ENCODE data around the gene TLNRD1. TPM values are rescaled to one million over a fixed set of nuclear protein-coding genes. Genes with fewer than 3 reads are reported as not detected.

Gene TLNRD1
- total RNA-seq, 4 donors from 2014 or later, result 1.9 to 8.1 (median 3.3) TPM

DNA sequence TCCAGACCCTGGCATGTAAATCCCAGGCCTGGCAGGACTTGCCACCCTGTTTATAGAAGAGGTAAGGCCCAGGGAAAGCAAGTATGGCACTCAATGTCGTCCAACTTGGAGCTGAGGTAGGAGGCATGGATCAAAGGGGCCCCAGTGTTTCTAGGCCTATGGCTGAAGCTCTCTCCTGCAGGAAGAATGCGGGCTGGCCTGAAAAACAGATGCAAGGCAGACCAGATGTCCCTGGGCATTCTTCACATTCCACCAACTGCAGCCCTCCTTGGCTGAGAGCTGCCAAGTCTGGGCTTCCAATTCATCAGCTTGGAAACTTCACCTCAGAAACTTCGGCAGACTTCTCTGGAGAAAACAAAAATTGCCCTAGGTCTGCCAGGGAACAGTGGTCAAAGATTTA is 33.3 kb upstream of the TLNRD1 start:
- ATAC-seq (no peak), DNase-seq (no peak)
- no peaks in the 10 kb centered on the region for H3K27me3 ChIP-seq
- intact Hi-C loops (cut with DNase I; ENCODE audit: low total_unique reads), result loop anchor here (5.0 kb wide), 1 partner anchor 190 kb away; the partner anchor contains the start of gene CEMIP
- no peak overlapping the region for H3K4me3 ChIP-seq
- H3K4me1 ChIP-seq, result no peaks in the 10 kb centered on the region
- TF ChIP-seq POLR2A (IDR thresholded peaks at IDR 0.05) (no peak), CTCF (IDR thresholded peaks at IDR 0.05 in 4 of 5, conservative IDR thresholded peaks at IDR 0.05 in 1 of 5) (no peak)
- no peak overlapping the region for H3K27ac ChIP-seq
- in situ Hi-C loops (cut with MboI; ENCODE audit: low sequenced_read_pairs in 4 of 4), result loop anchor here in 2 of 4 donors (25.0 kb wide), 2 partner anchors 180 to 405 kb away; partner anchors contain the start of gene CEMIP (in 1 of the 2)
- H3K36me3 ChIP-seq, result peaks cover 0 to 7% of the 10 kb centered on the region in 2 donors
- peaks cover 0 to 4% (median 0%) of the 10 kb centered on the region in 3 donors for H3K9me3 ChIP-seq

DNA sequence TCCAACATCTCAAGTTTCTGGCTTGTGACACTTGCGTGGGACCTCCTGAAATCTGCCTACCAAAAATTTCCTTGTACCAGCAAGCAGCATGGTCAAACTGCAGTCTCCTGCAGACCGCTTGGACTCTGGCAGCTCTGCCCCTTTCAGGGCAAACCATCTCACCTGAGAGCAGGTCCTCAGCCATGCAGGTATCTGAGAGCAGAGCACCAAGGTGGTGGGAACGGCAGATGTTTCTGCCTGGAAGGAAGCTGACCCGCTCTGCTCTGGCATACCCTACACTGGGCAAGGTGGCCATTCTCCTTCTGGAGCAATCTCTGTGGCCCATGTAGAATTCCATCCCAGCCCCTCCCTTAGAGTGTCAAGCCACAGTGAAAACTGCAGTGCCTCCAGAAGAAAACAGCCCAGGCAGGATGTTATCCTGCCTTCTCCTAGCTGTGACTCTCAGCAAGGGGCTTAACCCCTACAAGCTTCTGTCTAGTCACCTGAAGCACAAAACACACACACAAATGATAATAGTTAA is 32.7 kb upstream of the TLNRD1 start:
- no peak for DNase-seq
- Histone ChIP-seq H3K9me3 (peaks cover 0 to 4% (median 0%) of the 10 kb centered on the region in 3 donors), H3K27me3 (no peaks in the 10 kb centered on the region), H3K4me3 (no peak overlapping the region), H3K4me1 (no peaks in the 10 kb centered on the region), H3K36me3 (peaks cover 0 to 7% of the 10 kb centered on the region in 2 donors), H3K27ac (no peak overlapping the region)
- intact Hi-C loops (cut with DNase I; ENCODE audit: low total_unique reads), result loop anchor here (5.0 kb wide), 1 partner anchor 191 kb away; the partner anchor contains the start of gene CEMIP
- in situ Hi-C loops (cut with MboI; ENCODE audit: low sequenced_read_pairs in 4 of 4), result loop anchor here in 2 of 4 donors (25.0 kb wide), 2 partner anchors 181 to 406 kb away; partner anchors contain the start of gene CEMIP (in 1 of the 2)
- no peak for ATAC-seq
- TF ChIP-seq POLR2A (IDR thresholded peaks at IDR 0.05) (no peak), CTCF (IDR thresholded peaks at IDR 0.05 in 4 of 5, conservative IDR thresholded peaks at IDR 0.05 in 1 of 5) (no peak)

- in situ Hi-C loops (cut with MboI; ENCODE audit: low sequenced_read_pairs in 4 of 4), result loop anchor here in 2 of 4 donors (25.0 kb wide), 2 partner anchors 182 to 407 kb away; partner anchors contain the start of gene CEMIP (in 1 of the 2)
- ATAC-seq, result no peak
These were observed 31.4 kb upstream of the TLNRD1 start for GRCh38 chr15:80969316-80969715.

GRCh38 chr15:80970018-80970657 is 30.6 kb upstream of the TLNRD1 start:
- in situ Hi-C loops (cut with MboI; ENCODE audit: low sequenced_read_pairs in 4 of 4) (loop anchor here (5.0 to 25.0 kb wide), 7 partner anchors 145 to 515 kb away; partner anchors contain the start of gene CEMIP (in 2 of the 4)), intact Hi-C loops (cut with DNase I; ENCODE audit: low total_unique reads) (loop anchor here (1.0 to 5.0 kb wide), 2 partner anchors 427 to 514 kb away; no protein-coding TSS in a partner anchor)
- peak in 1 of 2 donors; percentile 33 for DNase-seq
- H3K27me3 ChIP-seq, result no peaks in the 10 kb centered on the region
- H3K36me3 ChIP-seq, result no peaks in the 10 kb centered on the region
- no peak overlapping the region for H3K27ac ChIP-seq
- H3K4me3 ChIP-seq, result no peak overlapping the region
- TF ChIP-seq POLR2A (IDR thresholded peaks at IDR 0.05) (no peak), CTCF (IDR thresholded peaks at IDR 0.05 in 4 of 5, conservative IDR thresholded peaks at IDR 0.05 in 1 of 5) (peak; percentile 72 to 90 (median 80))
- H3K9me3 ChIP-seq, result no peaks in the 10 kb centered on the region
- ATAC-seq, result peak in 1 of 2 donors; percentile 65
- no peaks in the 10 kb centered on the region for H3K4me1 ChIP-seq

More at GRCh38 chr15:80969316-80969715, 31.4 kb upstream of the TLNRD1 start:
- H3K9me3 ChIP-seq, result peaks cover 0 to 3% (median 0%) of the 10 kb centered on the region in 3 donors
- no peaks in the 10 kb centered on the region for H3K4me1 ChIP-seq
- no peaks in the 10 kb centered on the region for H3K27me3 ChIP-seq
- DNase-seq, result no peak
- intact Hi-C loops (cut with DNase I; ENCODE audit: low total_unique reads), result loop anchor here (5.0 kb wide), 1 partner anchor 192 kb away; the partner anchor contains the start of gene CEMIP
- peaks cover 0 to 7% of the 10 kb centered on the region in 2 donors for H3K36me3 ChIP-seq
- no peak for TF ChIP-seq CTCF (IDR thresholded peaks at IDR 0.05 in 4 of 5, conservative IDR thresholded peaks at IDR 0.05 in 1 of 5)
- TF ChIP-seq POLR2A (IDR thresholded peaks at IDR 0.05), result no peak
- H3K4me3 ChIP-seq, result no peak overlapping the region
- H3K27ac ChIP-seq, result no peak overlapping the region

Measured in gastrocnemius medialis (tissue), 4 donors.